Colonic mucosa (tissue), 4 donors: ENCODE results near the gene MCTP1. TPM values are rescaled to one million over a fixed set of nuclear protein-coding genes. Genes with fewer than 3 reads are reported as not detected.

Experiments
- DNase-seq: peaks from one replicate; pipeline ENCODE4 v3.0.0-alpha.2; 2020
- H3K27ac ChIP-seq: fragments of 200-600 bp; one replicate; pipeline ENCODE4 v1.8.0; 2021
- H3K27me3 ChIP-seq: fragments of 200-600 bp; one replicate; pipeline ENCODE4 v1.8.0; 2021
- H3K36me3 ChIP-seq: fragments of 200-600 bp; one replicate; pipeline ENCODE4 v1.8.0; 2021
- H3K4me1 ChIP-seq: fragments of 200-600 bp; one replicate; pipeline ENCODE4 v1.8.0; 2021; ENCODE audit warnings: mild to moderate bottlenecking
- H3K4me3 ChIP-seq: fragments of 200-600 bp; one replicate; pipeline ENCODE4 v1.8.0; 2021
- H3K9ac ChIP-seq, 2 donors: one replicate each; pipeline ENCODE4 v1.7.0; 2013; ENCODE audit warnings: control low read depth in 2 of 2, low read depth in 2 of 2, low read length in 2 of 2
- H3K9me3 ChIP-seq: fragments of 200-600 bp; one replicate; pipeline ENCODE4 v1.8.0; 2021
- CTCF ChIP-seq: fragments of 200-600 bp; IDR thresholded peaks from one replicate; pipeline ENCODE4 v1.8.0; 2022; ENCODE audit warnings: antibody characterized with exemption, mild to moderate bottlenecking
- intact Hi-C: fragments of 100-400 bp; cut with DNase I; formaldehyde crosslinking; loops from one replicate; pipeline ENCODE4 v1.14.1; 2022
- total RNA-seq, 2 donors: library from RNA; stranded (reverse); fragmentation: NEBNext Ultra II Directional in 1 of 2; extraction: Animal tissue kit (Norgen Biotek cat#: 25700) in 1 of 2; gene quantifications; one replicate each; pipeline ENCODE4 v1.2.1, GENCODE V29; 2021
- donor health status: healthy.
- donor health status: DM: no; HTN: no; CAD: no.
- donor health status: DM: no; HTN: no; CAD: no.

The MCTP1 gene
- total RNA-seq, 2 donors from 2014 or later: 2.8 to 10.3 TPM

GRCh38 chr5:95086927-95087815 lies 197.7 kb downstream of the MCTP1 start:
- Histone ChIP-seq H3K4me3 (no peak overlapping the region), H3K27me3 (no peaks in the 10 kb centered on the region), H3K36me3 (no peaks in the 10 kb centered on the region), H3K9me3 (no peaks in the 10 kb centered on the region), H3K27ac (no peak overlapping the region), H3K4me1 (no peaks in the 10 kb centered on the region), H3K9ac (no peak overlapping the region)
- intact Hi-C loops: no loop called here
- TF ChIP-seq CTCF: no peak
- DNase-seq: no peak

DNA sequence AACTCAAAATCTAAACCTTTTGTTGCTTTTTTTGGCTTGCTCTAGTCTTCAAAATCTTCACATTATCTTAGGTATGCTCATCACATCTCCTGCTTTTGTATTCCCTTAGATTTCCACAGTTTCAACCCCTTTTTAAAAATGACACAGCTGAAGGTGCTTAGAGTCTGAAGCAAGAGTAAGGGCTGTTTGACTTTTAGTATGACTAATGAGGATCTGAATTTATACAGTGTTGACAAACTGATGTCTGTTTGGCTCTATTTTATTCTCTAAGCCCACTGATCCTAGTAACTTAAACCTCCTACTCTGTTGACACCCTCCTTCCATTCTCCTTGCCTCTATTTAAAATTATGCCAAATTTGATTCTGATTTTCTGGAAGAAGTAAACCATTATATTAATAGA lies 200.1 kb downstream of the MCTP1 start:
- no peak overlapping the region for H3K4me3 ChIP-seq
- no peak overlapping the region for H3K9ac ChIP-seq
- H3K27ac ChIP-seq: no peak overlapping the region
- intact Hi-C loops: no loop called here
- no peaks in the 10 kb centered on the region for H3K27me3 ChIP-seq
- H3K36me3 ChIP-seq: no peaks in the 10 kb centered on the region
- TF ChIP-seq CTCF: no peak
- no peaks in the 10 kb centered on the region for H3K9me3 ChIP-seq
- H3K4me1 ChIP-seq: no peaks in the 10 kb centered on the region
- no peak for DNase-seq

DNA sequence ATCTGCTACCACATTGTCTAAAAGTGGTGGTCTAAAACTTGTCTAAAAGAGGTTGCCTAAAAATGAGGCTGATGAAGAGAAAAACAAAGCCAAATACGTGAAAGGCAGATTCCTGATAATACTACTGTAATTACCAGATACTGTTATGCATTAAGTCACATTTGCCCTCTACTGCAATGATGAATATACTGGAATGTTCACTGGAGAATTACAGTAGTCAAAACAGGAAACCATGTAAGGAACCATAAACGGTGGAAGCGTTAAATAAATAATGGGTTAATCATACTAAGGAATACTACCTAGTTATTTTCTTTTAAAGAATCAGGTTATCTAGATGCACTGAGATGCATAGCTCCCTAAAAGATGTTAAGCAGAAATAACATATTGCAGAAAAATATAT lies 201.3 kb downstream of the MCTP1 start:
- Histone ChIP-seq H3K4me1 (no peaks in the 10 kb centered on the region), H3K36me3 (no peaks in the 10 kb centered on the region)
- intact Hi-C loops: no loop called here

GRCh38 chr5:95081982-95082381 lies 202.9 kb downstream of the MCTP1 start:
- intact Hi-C loops: no loop called here
- H3K9me3 ChIP-seq: no peaks in the 10 kb centered on the region
- TF ChIP-seq CTCF: no peak
- H3K4me1 ChIP-seq: no peaks in the 10 kb centered on the region
- H3K36me3 ChIP-seq: no peaks in the 10 kb centered on the region
- H3K9ac ChIP-seq: no peak overlapping the region
- DNase-seq: no peak
- peak overlapping the region; percentile 10 for H3K27ac ChIP-seq
- H3K27me3 ChIP-seq: no peaks in the 10 kb centered on the region
- H3K4me3 ChIP-seq: no peak overlapping the region

More for the DNA sequence above, 201.3 kb downstream of the MCTP1 start:
- Histone ChIP-seq H3K4me3 (no peak overlapping the region), H3K27ac (no peak overlapping the region), H3K9ac (no peak overlapping the region), H3K27me3 (no peaks in the 10 kb centered on the region), H3K9me3 (no peaks in the 10 kb centered on the region)
- TF ChIP-seq CTCF: no peak
- no peak for DNase-seq

DNA sequence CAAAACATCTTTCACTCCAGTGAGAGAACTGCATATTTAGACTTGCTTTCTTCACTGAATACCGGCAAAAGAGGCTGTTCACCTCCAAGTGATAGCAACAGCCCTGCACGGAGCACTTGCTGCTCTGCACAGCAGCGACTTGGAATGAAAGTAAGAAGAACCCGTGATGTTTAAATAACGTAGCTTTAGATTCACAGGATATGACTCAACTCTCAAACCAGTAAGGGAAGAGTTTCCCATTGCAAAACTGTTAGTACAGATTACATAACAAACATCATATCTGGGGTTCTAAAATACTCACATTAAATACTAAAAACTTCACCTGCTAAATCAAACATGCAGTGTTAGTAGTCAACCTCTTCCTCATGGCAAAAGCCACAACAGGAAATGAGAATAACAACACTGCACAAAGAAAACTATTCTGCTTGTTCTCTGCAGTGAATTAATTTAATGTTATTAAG lies 203.4 kb downstream of the MCTP1 start:
- DNase-seq: no peak
- Histone ChIP-seq H3K4me3 (peak overlapping the region; percentile 13), H3K9ac (peak overlapping the region in 1 of 2 donors; percentile 6), H3K9me3 (no peaks in the 10 kb centered on the region), H3K27ac (peak overlapping the region; percentile 10), H3K27me3 (no peaks in the 10 kb centered on the region), H3K4me1 (no peaks in the 10 kb centered on the region), H3K36me3 (no peaks in the 10 kb centered on the region)
- TF ChIP-seq CTCF: no peak
- intact Hi-C loops: no loop called here
